HUES48 (cell line): ENCODE results near the gene EPN1.

Source experiments
- H3K27ac ChIP-seq: one replicate; pipeline ENCODE4 v1.7.0; 2013; ENCODE audit warnings: low read depth, low read length, inconsistent platforms
- H3K27me3 ChIP-seq: 2 replicates; pipeline ENCODE4 v1.6.1; 2013; ENCODE audit warnings: mild to moderate bottlenecking, low read length; ENCODE audit not compliant: control insufficient read depth, insufficient read depth
- H3K36me3 ChIP-seq: 2 replicates; pipeline ENCODE4 v1.6.1; 2013; ENCODE audit warnings: low read length; ENCODE audit not compliant: control insufficient read depth, insufficient read depth
- H3K4me1 ChIP-seq: 2 replicates; pipeline ENCODE4 v1.6.1; 2013; ENCODE audit warnings: mild to moderate bottlenecking, low read length; ENCODE audit not compliant: control insufficient read depth, insufficient read depth
- H3K4me3 ChIP-seq: 2 replicates; pipeline ENCODE4 v1.5.1; 2013; ENCODE audit warnings: mild to moderate bottlenecking, low read depth, low read length
- H3K9ac ChIP-seq: 2 replicates; pipeline ENCODE4 v1.6.1; 2013; ENCODE audit warnings: mild to moderate bottlenecking, low read depth, low read length, moderate library complexity
- H3K9me3 ChIP-seq: 2 replicates; pipeline ENCODE4 v1.6.1; 2013; ENCODE audit warnings: low read length; ENCODE audit not compliant: control insufficient read depth, insufficient read depth

EPN1 gene

DNA sequence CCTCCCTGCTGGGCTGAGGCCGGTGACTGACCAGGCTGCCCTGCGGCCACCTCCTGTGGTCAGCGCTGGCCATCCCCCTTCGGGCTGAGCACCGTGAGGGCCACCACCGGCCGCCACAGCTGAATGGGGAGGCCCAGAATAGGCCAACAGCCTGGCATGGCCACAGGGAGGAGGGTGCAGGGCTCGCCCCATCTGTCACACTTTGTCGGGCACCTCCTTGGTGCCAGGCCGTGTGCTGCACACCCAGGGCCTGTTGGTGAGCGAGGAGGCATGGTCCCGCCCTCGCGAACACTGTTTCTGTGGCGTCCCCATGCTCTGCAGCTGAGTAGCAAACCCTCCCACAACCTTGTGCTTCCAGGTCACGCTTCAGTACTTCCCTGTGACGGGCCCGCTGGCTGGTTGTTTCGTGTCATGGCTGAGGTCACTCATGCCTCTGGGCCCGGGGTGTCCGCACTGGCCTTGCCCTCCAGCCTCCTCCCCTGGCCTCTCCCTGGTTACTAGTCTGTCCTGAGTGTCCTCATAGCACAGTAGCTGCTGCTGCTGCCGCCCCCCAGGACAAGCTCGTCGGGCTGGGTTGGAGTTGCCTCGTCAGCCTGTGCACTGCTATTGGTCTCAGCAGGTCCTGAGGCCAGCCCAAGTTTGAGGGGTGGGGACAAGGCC is 15.2 kb downstream of the EPN1 start:
- no peak overlapping the region for H3K9ac ChIP-seq
- no peak overlapping the region for H3K4me3 ChIP-seq
- no peaks in the 10 kb centered on the region for H3K27me3 ChIP-seq
- peaks cover 54% of the 10 kb centered on the region for H3K36me3 ChIP-seq
- no peak overlapping the region for H3K27ac ChIP-seq
- no peaks in the 10 kb centered on the region for H3K9me3 ChIP-seq
- H3K4me1 ChIP-seq: no peaks in the 10 kb centered on the region

GRCh38 chr19:55690769-55691545 is 15.9 kb downstream of the EPN1 start:
- Histone ChIP-seq H3K4me3 (no peak overlapping the region), H3K9ac (no peak overlapping the region), H3K9me3 (no peaks in the 10 kb centered on the region), H3K27ac (no peak overlapping the region), H3K4me1 (no peaks in the 10 kb centered on the region), H3K36me3 (peaks cover 52% of the 10 kb centered on the region), H3K27me3 (no peaks in the 10 kb centered on the region)

DNA sequence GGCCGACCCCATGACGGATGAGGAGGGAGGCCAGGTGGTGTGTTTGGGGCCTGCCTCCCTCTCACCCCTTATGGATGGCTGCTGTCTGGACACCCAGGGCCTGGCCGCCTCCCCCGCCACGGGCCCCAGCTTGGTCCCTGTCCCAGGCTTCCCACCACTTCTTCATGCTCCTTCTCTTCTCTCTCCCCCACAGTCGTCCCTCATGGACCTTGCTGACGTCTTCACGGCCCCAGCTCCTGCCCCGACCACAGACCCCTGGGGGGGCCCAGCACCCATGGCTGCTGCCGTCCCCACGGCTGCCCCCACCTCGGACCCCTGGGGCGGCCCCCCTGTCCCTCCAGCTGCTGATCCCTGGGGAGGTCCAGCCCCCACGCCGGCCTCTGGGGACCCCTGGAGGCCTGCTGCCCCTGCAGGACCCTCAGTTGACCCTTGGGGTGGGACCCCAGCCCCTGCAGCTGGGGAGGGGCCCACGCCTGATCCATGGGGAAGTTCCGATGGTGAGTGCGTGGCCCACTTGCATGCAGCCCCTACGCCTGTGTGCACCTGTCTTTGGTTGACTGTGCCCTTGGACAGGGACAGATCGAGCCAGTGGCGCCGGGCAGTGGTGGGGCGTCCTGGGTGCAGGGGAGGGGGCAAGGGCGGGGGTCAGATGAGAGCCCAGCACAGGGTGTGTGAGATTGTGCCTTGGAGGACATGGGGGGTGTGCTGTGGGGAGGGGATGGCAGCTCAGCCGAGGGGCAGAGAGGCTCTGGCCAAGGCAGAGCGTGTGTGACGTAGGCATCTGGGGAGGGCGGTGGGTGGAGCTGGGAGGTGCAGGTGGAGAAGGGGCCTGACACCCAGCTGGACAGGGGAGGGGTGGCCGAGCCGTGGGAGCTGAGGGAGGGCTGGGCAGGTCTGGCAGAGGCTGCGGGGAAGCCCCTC is 16.8 kb downstream of the EPN1 start:
- Histone ChIP-seq H3K36me3 (peaks cover 50% of the 10 kb centered on the region), H3K4me3 (no peak overlapping the region), H3K9me3 (no peaks in the 10 kb centered on the region), H3K27me3 (no peaks in the 10 kb centered on the region), H3K4me1 (no peaks in the 10 kb centered on the region), H3K27ac (no peak overlapping the region), H3K9ac (no peak overlapping the region)

DNA sequence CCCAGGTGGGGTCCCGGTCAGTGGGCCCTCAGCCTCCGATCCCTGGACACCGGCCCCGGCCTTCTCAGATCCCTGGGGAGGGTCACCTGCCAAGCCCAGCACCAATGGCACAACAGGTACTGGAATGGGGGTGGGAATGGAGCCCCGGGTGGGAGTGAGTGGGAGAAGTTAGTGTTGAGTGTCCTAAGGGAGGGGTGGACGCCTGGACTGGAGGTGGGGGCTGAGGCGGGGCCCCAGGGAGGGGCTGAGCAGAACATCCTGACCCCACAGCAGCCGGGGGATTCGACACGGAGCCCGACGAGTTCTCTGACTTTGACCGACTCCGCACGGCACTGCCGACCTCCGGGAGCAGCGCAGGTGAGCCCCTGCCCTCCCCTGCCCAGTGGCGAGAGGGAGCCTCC is 17.7 kb downstream of the EPN1 start:
- Histone ChIP-seq H3K36me3 (peaks cover 54% of the 10 kb centered on the region), H3K4me1 (no peaks in the 10 kb centered on the region), H3K9ac (no peak overlapping the region), H3K9me3 (no peaks in the 10 kb centered on the region), H3K27ac (no peak overlapping the region), H3K4me3 (no peak overlapping the region), H3K27me3 (no peaks in the 10 kb centered on the region)

- Histone ChIP-seq H3K36me3 (peaks cover 55% of the 10 kb centered on the region), H3K27ac (no peak overlapping the region), H3K27me3 (no peaks in the 10 kb centered on the region), H3K9me3 (no peaks in the 10 kb centered on the region), H3K4me1 (no peaks in the 10 kb centered on the region), H3K4me3 (no peak overlapping the region), H3K9ac (no peak overlapping the region)
Observed at GRCh38 chr19:55693336-55693974, 18.4 kb downstream of the EPN1 start.

DNA sequence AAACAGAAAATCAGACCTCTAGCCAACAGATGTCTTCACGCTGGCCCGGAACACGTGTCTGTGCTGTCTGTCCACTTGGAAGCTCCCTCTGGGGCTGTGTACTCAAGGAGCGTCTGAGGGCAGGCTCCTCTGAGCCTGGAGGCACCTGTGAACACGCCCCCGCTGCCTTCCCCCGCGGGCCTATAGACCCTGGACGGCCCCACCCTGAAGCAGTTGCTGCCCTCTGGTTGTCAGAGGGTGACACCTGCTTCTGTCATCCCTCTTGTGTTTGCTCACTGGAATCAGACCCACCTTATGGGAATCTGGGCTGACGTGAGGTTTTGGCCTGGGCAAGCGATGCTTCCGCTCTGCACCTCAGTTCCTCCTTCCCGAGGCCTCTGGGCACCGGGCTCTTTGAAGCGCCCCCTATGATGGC is 19.2 kb downstream of the EPN1 start:
- peaks cover 51% of the 10 kb centered on the region for H3K36me3 ChIP-seq
- H3K27ac ChIP-seq: no peak overlapping the region
- no peaks in the 10 kb centered on the region for H3K9me3 ChIP-seq
- no peak overlapping the region for H3K9ac ChIP-seq
- H3K4me1 ChIP-seq: no peaks in the 10 kb centered on the region
- no peaks in the 10 kb centered on the region for H3K27me3 ChIP-seq
- H3K4me3 ChIP-seq: no peak overlapping the region

DNA sequence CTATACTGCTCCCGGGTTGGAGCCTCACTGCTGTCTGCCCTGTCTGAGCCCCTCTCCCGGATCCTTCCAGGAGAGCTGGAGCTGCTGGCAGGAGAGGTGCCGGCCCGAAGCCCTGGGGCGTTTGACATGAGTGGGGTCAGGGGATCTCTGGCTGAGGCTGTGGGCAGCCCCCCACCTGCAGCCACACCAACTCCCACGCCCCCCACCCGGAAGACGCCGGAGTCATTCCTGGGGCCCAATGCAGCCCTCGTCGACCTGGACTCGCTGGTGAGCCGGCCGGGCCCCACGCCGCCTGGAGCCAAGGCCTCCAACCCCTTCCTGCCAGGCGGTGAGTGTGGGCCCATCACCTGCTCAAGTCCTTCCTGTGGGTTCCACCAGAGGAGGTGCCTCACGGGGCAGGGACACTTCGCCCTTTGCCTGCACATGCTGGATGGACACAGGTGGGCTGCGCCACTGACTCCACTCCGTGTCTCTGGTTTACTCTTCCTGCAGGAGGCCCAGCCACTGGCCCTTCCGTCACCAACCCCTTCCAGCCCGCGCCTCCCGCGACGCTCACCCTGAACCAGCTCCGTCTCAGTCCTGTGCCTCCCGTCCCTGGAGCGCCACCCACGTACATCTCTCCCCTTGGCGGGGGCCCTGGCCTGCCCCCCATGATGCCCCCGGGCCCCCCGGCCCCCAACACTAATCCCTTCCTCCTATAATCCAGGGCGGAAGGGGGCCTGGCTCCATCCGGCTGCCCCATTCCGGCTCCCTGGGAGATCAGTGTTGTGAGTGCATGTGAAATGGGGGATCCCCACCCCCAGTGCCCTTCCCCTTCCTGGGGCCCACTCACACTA is 19.8 kb downstream of the EPN1 start:
- Histone ChIP-seq H3K36me3 (peaks cover 49% of the 10 kb centered on the region), H3K4me1 (no peaks in the 10 kb centered on the region), H3K27me3 (no peaks in the 10 kb centered on the region), H3K9ac (no peak overlapping the region), H3K9me3 (no peaks in the 10 kb centered on the region), H3K27ac (no peak overlapping the region), H3K4me3 (no peak overlapping the region)

DNA sequence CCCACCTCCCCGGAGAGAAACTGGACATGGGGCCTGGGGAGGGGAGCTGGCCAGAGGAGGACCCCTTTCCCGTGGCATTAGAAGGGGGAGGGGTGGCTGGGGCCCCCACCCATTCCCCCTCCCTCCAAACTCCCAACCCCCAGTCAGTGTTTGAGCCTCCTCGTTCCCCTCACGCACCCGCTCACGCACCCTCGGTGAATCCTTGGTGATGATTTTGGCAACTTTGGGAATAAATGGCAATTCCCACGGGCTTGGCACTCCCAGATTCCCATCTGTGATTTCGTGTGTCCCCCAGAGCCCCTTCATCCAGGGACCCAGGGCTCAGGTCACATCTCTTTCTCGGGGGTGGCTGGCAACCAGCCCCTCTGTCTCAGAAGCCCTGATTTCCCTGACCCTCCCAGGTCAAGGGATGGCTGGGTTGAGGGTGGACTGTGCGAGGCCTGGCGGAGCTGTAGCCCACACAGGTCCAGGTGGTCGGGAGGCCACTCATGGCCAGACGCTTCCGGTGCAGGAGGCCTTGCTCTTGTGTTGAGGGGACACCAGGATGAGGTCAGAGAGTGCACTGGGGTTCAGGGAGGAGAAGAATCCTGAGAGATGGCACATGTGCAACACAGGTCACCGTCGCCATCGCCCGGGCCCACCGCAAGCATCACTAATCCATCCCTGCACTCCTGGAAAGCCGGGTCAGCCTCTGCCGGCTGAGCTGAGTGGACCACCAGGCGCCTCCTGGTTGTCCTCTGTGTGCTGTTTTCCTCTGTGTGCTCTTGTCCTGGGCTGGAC is 20.7 kb downstream of the EPN1 start:
- Histone ChIP-seq H3K27me3 (no peaks in the 10 kb centered on the region), H3K9me3 (no peaks in the 10 kb centered on the region), H3K4me1 (no peaks in the 10 kb centered on the region), H3K9ac (no peak overlapping the region), H3K4me3 (no peak overlapping the region), H3K27ac (no peak overlapping the region), H3K36me3 (peaks cover 44% of the 10 kb centered on the region)

- peaks cover 44% of the 10 kb centered on the region for H3K36me3 ChIP-seq
- H3K9me3 ChIP-seq: no peaks in the 10 kb centered on the region
- no peak overlapping the region for H3K4me3 ChIP-seq
- H3K9ac ChIP-seq: no peak overlapping the region
- H3K4me1 ChIP-seq: no peaks in the 10 kb centered on the region
- no peaks in the 10 kb centered on the region for H3K27me3 ChIP-seq
- H3K27ac ChIP-seq: no peak overlapping the region
Observed at GRCh38 chr19:55696301-55697068, 21.5 kb downstream of the EPN1 start.
